ENCODE data around the gene ACTL7A. TPM values are rescaled to one million over a fixed set of nuclear protein-coding genes. Genes with fewer than 3 reads are reported as not detected.

ACTL7A gene
- total and polyA plus RNA-seq, 9 of the 15 experiments (the other 6 are each of a cell fraction or from before 2014, with no cell fraction given) = not detected

- TF ChIP-seq, protein P1, sequence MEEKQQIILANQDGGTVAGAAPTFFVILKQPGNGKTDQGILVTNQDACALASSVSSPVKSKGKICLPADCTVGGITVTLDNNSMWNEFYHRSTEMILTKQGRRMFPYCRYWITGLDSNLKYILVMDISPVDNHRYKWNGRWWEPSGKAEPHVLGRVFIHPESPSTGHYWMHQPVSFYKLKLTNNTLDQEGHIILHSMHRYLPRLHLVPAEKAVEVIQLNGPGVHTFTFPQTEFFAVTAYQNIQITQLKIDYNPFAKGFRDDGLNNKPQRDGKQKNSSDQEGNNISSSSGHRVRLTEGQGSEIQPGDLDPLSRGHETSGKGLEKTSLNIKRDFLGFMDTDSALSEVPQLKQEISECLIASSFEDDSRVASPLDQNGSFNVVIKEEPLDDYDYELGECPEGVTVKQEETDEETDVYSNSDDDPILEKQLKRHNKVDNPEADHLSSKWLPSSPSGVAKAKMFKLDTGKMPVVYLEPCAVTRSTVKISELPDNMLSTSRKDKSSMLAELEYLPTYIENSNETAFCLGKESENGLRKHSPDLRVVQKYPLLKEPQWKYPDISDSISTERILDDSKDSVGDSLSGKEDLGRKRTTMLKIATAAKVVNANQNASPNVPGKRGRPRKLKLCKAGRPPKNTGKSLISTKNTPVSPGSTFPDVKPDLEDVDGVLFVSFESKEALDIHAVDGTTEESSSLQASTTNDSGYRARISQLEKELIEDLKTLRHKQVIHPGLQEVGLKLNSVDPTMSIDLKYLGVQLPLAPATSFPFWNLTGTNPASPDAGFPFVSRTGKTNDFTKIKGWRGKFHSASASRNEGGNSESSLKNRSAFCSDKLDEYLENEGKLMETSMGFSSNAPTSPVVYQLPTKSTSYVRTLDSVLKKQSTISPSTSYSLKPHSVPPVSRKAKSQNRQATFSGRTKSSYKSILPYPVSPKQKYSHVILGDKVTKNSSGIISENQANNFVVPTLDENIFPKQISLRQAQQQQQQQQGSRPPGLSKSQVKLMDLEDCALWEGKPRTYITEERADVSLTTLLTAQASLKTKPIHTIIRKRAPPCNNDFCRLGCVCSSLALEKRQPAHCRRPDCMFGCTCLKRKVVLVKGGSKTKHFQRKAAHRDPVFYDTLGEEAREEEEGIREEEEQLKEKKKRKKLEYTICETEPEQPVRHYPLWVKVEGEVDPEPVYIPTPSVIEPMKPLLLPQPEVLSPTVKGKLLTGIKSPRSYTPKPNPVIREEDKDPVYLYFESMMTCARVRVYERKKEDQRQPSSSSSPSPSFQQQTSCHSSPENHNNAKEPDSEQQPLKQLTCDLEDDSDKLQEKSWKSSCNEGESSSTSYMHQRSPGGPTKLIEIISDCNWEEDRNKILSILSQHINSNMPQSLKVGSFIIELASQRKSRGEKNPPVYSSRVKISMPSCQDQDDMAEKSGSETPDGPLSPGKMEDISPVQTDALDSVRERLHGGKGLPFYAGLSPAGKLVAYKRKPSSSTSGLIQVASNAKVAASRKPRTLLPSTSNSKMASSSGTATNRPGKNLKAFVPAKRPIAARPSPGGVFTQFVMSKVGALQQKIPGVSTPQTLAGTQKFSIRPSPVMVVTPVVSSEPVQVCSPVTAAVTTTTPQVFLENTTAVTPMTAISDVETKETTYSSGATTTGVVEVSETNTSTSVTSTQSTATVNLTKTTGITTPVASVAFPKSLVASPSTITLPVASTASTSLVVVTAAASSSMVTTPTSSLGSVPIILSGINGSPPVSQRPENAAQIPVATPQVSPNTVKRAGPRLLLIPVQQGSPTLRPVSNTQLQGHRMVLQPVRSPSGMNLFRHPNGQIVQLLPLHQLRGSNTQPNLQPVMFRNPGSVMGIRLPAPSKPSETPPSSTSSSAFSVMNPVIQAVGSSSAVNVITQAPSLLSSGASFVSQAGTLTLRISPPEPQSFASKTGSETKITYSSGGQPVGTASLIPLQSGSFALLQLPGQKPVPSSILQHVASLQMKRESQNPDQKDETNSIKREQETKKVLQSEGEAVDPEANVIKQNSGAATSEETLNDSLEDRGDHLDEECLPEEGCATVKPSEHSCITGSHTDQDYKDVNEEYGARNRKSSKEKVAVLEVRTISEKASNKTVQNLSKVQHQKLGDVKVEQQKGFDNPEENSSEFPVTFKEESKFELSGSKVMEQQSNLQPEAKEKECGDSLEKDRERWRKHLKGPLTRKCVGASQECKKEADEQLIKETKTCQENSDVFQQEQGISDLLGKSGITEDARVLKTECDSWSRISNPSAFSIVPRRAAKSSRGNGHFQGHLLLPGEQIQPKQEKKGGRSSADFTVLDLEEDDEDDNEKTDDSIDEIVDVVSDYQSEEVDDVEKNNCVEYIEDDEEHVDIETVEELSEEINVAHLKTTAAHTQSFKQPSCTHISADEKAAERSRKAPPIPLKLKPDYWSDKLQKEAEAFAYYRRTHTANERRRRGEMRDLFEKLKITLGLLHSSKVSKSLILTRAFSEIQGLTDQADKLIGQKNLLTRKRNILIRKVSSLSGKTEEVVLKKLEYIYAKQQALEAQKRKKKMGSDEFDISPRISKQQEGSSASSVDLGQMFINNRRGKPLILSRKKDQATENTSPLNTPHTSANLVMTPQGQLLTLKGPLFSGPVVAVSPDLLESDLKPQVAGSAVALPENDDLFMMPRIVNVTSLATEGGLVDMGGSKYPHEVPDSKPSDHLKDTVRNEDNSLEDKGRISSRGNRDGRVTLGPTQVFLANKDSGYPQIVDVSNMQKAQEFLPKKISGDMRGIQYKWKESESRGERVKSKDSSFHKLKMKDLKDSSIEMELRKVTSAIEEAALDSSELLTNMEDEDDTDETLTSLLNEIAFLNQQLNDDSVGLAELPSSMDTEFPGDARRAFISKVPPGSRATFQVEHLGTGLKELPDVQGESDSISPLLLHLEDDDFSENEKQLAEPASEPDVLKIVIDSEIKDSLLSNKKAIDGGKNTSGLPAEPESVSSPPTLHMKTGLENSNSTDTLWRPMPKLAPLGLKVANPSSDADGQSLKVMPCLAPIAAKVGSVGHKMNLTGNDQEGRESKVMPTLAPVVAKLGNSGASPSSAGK (IDR thresholded peaks at IDR 0.05) = peak; percentile 38
- TF ChIP-seq, protein P2, sequence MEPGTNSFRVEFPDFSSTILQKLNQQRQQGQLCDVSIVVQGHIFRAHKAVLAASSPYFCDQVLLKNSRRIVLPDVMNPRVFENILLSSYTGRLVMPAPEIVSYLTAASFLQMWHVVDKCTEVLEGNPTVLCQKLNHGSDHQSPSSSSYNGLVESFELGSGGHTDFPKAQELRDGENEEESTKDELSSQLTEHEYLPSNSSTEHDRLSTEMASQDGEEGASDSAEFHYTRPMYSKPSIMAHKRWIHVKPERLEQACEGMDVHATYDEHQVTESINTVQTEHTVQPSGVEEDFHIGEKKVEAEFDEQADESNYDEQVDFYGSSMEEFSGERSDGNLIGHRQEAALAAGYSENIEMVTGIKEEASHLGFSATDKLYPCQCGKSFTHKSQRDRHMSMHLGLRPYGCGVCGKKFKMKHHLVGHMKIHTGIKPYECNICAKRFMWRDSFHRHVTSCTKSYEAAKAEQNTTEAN (CRISPR knock-in tag; IDR thresholded peaks at IDR 0.05) = no peak
- TF ChIP-seq XRCC3 (IDR thresholded peaks at IDR 0.05) (no peak), CHD2 (IDR thresholded peaks at IDR 0.05; ENCODE audit: low read depth, low read length) (peak; percentile 95), NUFIP1 (IDR thresholded peaks at IDR 0.05; ENCODE audit: partially characterized antibody) (no peak), ZNF175 (CRISPR knock-in tag; IDR thresholded peaks at IDR 0.05; ENCODE audit: low read depth) (no peak), ZNF217 (CRISPR knock-in tag; IDR thresholded peaks at IDR 0.05) (no peak), SRSF1 (IDR thresholded peaks at IDR 0.05; ENCODE audit: low read depth, low read length) (no peak), SMAD3 (CRISPR knock-in tag; conservative IDR thresholded peaks at IDR 0.05) (no peak), HMG20A (CRISPR knock-in tag; conservative IDR thresholded peaks at IDR 0.05) (no peak), E2F6 (IDR thresholded peaks at IDR 0.05; ENCODE audit: borderline replicate concordance in 1 of 2, extremely low read depth in 1 of 2, insufficient read depth in 1 of 2, insufficient read length in 1 of 2, low read depth in 1 of 2, low read length in 1 of 2, poor library complexity in 1 of 2, severe bottlenecking in 1 of 2) (peak in 1 of 2 experiments; percentile 26), IRF2 (CRISPR knock-in tag; IDR thresholded peaks at IDR 0.05) (no peak), POLR3G (IDR thresholded peaks at IDR 0.05; ENCODE audit: extremely low read depth, insufficient read length, insufficient replicate concordance) (no peak), CC2D1A (IDR thresholded peaks at IDR 0.05) (peak; percentile 50; the same call in 1 of the 2 replicates), SMAD2 (IDR thresholded peaks at IDR 0.05; ENCODE audit: low read depth, low read length) (no peak)
Measured at GRCh38 chr9:108842610-108843295, 19.3 kb upstream of the ACTL7A start (continued).

Measured in K562 (cell line).